GM19328 (cell line): ENCODE measurements around the gene SLC17A9.
A peak's percentile ranks its signal among the peaks of the same experiment; 100 is the strongest.

Experiments used
- ATAC-seq: cut with Tn5 transposase; IDR thresholded peaks from one replicate; pipeline ENCODE4 v1.9.1; 2021; ENCODE audit warnings: mild to moderate bottlenecking, moderate library complexity; ENCODE audit not compliant: unreplicated experiment

The SLC17A9 gene

GRCh38 chr20:62999580-62999979 is 47.1 kb downstream of the SLC17A9 start:
- no peak for ATAC-seq

- no peak for ATAC-seq
Measured at GRCh38 chr20:63000036-63000435, 47.5 kb downstream of the SLC17A9 start.

- ATAC-seq: no peak
Measured at GRCh38 chr20:63000958-63001357, 48.4 kb downstream of the SLC17A9 start.

- no peak for ATAC-seq
Measured at GRCh38 chr20:63002511-63002910, 50.0 kb downstream of the SLC17A9 start.

- no peak for ATAC-seq
Measured at GRCh38 chr20:63003546-63003945, 51.0 kb downstream of the SLC17A9 start.

- no peak for ATAC-seq
Measured at GRCh38 chr20:63004607-63005364, 52.3 kb downstream of the SLC17A9 start.

GRCh38 chr20:63005365-63005861 is 52.9 kb downstream of the SLC17A9 start:
- no peak for ATAC-seq

- ATAC-seq: no peak
Measured at GRCh38 chr20:63005862-63006539, 53.5 kb downstream of the SLC17A9 start.

- ATAC-seq: no peak
Measured at GRCh38 chr20:63006540-63007359, 54.2 kb downstream of the SLC17A9 start, which contains the start of gene BHLHE23. Gene BHLHE23, minus strand, starts transcription at chr20:63006964. Its CDS starts 190 bp downstream, at chr20:63006774.

- ATAC-seq: no peak
Measured at GRCh38 chr20:63007360-63007645, 54.8 kb downstream of the SLC17A9 start.

GRCh38 chr20:63007646-63008488 is 55.4 kb downstream of the SLC17A9 start:
- no peak for ATAC-seq

GRCh38 chr20:63008541-63009044 is 56.1 kb downstream of the SLC17A9 start:
- no peak for ATAC-seq

GRCh38 chr20:63009045-63009961 is 56.8 kb downstream of the SLC17A9 start:
- peak; percentile 43 for ATAC-seq

GRCh38 chr20:63009988-63010769 is 57.7 kb downstream of the SLC17A9 start:
- peak; percentile 59 for ATAC-seq

- no peak for ATAC-seq
Measured at GRCh38 chr20:63011798-63012197, 59.3 kb downstream of the SLC17A9 start.

- no peak for ATAC-seq
Measured at GRCh38 chr20:63013207-63013606, 60.7 kb downstream of the SLC17A9 start.

GRCh38 chr20:63014287-63014686 is 61.8 kb downstream of the SLC17A9 start:
- no peak for ATAC-seq

GRCh38 chr20:63014710-63015109 is 62.2 kb downstream of the SLC17A9 start:
- ATAC-seq: no peak
